NB4 (cell line): ENCODE measurements around the gene AP3S1.

Experiments used
- CTCF ChIP-seq: IDR thresholded peaks from one replicate; pipeline ENCODE4 v1.5.1; 2012; ENCODE audit warnings: low read depth, low read length
- MYC ChIP-seq: IDR thresholded peaks from 2 replicates; pipeline ENCODE4 v1.6.1; 2011; ENCODE audit warnings: low read depth, low read length
- POLR2A ChIP-seq: IDR thresholded peaks from 2 replicates; pipeline ENCODE4 v1.6.1; 2011; ENCODE audit warnings: mild to moderate bottlenecking; ENCODE audit not compliant: insufficient read length; ENCODE audit errors: extremely low read depth

DNA sequence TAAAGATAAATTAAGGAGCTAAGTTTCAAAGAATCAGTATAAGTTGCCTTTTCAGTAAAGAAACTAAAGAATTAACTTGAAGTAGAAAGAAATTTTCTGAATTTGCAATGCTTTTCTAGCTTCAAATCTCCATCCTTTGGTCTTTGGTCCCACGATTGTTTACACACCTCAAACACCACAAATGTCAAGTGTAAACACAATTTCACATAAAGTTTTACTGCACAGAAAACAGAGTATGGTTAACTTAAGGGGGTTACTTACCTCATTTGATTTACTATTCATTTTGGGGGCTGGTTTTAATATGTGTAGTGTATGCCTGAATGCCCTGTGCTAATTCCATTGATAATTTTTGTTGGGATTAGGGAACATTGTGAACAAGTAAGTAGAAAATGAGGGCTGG is 29.4 kb upstream of the AP3S1 start:
- TF ChIP-seq CTCF (no peak), MYC (no peak), POLR2A (no peak)
